ENCODE data around the gene NMRK1.

The NMRK1 gene

GRCh38 chr9:75061169-75061568 lies 26.8 kb downstream of the NMRK1 start:
- DNase-seq (ENCODE audit: low read depth): no peak

GRCh38 chr9:75054368-75055001 lies 33.5 kb downstream of the NMRK1 start:
- DNase-seq (ENCODE audit: low read depth): no peak

- no peak for DNase-seq (ENCODE audit: low read depth)
These were observed 34.1 kb downstream of the NMRK1 start for GRCh38 chr9:75053869-75054268.

DNA sequence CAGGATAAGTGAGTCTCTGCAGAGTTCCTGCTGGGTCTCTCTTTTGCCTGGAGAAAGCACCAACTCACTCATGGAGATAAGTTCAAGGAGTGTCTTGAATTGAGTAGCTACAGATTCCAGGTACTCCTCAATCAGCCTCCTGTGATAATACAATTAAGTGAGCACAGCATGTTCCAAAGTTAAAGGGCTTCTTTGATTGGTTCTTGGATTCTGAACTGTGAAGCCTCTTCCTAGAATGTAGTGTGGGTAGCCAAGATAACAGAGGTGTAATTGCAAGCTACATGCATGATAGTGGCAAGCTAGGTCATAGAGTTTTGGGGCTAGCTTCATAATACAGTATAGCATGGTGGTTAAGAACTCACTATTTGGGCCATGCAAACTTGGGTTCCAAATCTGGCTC lies 36.7 kb downstream of the NMRK1 start:
- no peak for DNase-seq (ENCODE audit: low read depth)

GRCh38 chr9:75047506-75047905 lies 40.4 kb downstream of the NMRK1 start:
- no peak for DNase-seq (ENCODE audit: low read depth)

- DNase-seq (ENCODE audit: low read depth): no peak
These were observed 41.1 kb downstream of the NMRK1 start for GRCh38 chr9:75046725-75047345.

DNA sequence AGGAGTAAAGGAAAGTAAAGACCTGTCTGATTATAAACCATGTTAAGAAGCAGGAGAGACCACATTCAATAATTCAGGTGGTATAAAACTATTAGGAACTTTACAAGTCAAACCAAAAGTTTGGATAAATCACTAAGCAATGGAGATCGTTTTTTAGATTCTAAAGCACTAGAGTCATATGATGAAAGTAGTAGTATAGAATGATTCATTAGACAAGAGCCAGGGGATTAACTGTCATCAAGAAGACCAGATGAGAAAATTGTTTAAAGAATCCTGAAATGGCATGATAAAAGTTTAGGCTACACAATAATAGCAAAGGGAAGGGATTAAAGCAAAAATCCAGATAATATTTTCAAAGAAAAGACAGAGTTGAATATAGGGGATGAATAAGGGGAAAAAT lies 46.9 kb downstream of the NMRK1 start:
- DNase-seq (ENCODE audit: low read depth): no peak

DNA sequence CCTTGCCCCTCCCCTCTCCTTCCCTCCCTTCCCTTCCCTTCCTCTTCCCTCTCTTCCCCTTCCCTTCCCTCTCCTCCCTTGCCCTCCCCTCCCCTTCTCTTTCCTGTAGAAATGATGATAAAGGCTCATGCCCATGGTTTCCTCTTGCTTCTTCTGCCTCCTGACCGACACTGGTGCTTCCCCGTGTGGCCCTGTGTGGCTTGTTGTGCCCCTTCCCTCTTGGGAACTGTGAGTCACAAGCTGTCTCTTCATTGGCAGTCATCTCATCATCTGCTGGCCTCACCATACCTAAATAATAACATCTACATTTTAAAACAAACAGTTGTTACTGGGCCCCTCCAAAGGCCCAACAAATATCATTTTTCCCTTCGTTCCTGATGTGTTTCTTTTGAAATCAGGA lies 48.2 kb downstream of the NMRK1 start:
- DNase-seq (ENCODE audit: low read depth): no peak

DNA sequence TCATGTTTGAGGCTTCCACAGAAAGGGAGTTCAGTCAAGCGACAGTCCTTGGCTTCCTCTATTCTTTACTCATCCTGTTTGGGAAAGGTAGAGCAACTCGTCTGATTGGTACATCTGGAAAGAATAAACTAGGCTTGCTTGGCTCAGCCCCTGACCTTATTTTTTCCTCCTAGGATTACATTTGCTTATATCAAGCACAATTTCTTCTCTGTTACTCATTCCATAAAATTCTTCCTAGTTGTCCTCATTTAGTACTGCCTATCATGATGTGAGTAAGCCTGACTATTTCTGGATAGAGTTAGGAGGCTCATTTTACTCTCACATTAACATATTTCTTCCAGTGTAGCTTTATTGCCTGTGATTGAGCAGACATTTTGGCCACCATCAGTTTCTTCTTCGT lies 48.9 kb downstream of the NMRK1 start:
- DNase-seq (ENCODE audit: low read depth): peak; percentile 84

- DNase-seq (ENCODE audit: low read depth): no peak
These were observed 51.2 kb downstream of the NMRK1 start for GRCh38 chr9:75036793-75037192.

DNA sequence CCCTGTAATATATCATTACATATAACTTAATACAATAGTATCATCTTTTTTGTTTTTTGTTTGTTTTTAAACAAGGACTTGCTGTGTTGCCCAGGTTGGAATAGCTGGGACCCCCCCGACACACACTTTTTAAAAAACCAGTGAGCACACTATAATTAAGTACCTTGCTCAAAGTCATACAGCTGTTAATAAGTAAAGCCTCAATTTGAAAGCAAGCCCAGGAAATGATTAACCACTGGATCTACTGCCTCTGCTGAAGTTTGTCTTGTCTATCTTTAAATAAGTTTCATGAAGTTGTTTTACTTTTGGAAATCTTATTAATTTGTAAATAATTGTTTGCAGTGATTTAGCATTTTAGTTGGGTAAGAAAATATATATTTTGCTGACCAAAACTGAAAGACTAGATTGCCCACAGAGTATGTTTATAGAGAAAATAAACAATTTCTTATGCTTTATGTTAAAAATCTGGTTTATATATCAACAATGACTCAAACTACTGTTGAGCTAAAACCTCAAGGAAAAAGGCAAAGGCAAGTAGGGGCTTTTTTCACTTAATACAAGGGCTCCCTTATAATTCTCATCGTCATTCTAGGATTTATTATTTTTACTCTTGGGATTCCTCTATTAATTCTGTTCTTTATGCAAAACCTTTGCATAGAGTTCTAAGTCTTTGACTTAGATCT lies 54.0 kb downstream of the NMRK1 start:
- no peak for DNase-seq (ENCODE audit: low read depth)

- DNase-seq (ENCODE audit: low read depth): peak; percentile 32
These were observed 60.5 kb downstream of the NMRK1 start for GRCh38 chr9:75027187-75028107.

DNA sequence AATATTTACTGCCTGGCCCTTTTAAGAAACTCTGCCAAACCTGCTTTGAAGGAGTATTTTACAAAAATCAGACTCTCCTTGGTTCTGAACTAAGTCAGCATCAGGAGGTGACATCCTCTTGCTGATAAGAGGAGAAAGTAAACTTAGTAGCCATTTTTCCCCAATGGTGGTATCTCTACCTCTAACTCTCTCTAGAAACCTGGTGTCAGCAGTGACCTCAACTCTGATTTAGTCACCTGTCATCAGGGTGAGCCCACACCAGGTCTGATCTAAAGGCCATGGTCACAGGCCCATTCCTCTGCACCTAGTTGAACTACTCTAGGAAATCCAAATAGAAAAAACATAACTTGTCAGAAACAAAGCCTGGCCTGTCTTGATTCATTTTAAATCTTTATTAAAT lies 64.1 kb downstream of the NMRK1 start:
- no peak for DNase-seq (ENCODE audit: low read depth)

- DNase-seq (ENCODE audit: low read depth): no peak
These were observed 68.3 kb downstream of the NMRK1 start for GRCh38 chr9:75019654-75020053.

DNA sequence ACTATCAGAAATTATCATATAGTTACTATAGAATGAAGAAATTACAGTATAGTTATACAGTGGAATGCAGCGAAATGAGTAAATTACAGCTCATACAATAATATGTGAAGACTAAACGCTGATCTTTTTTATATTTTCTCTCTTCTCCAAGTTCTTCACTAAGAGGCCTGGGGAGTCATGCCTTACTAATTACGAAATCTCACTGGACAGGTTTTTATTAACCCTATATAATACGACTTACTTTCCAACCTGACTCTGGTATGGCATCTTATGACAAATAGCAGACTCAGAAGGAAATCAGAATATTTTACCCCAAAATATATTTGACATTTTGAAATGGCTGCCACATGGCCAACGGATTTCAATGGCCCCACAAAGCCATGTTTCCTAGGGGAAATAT lies 68.9 kb downstream of the NMRK1 start:
- DNase-seq (ENCODE audit: low read depth): no peak

- DNase-seq (ENCODE audit: low read depth): no peak
These were observed 70.6 kb downstream of the NMRK1 start for GRCh38 chr9:75017378-75017777.

DNA sequence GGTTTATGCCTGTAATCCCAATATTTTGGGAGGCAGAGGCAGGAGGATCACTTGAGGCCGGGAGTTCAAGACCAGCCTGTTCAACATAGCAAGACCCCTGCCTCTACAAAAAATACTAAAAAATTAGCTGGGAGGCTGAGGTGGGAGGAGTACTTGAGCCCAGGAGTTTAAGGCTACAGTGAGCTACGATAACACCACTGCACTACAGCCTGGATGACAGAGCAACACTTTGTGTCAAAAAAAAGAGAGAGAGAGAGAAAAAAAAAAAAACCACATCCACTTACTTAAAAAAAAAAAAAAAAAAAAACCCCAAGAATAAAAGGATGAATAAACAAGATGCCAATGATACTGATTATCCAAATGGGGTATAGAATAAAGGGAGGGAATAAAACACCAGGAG lies 74.2 kb downstream of the NMRK1 start:
- no peak for DNase-seq (ENCODE audit: low read depth)

Measured in HS-5 (cell line).